Activated T-cell treated with anti-CD3 and anti-CD28 coated beads, Interleukin-2, amount 50 U/mL, for 24 hours (primary cell): Measurements from ENCODE around the gene SECTM1.

Experiments
- DNase-seq: peaks from one replicate; pipeline ENCODE4 v3.0.0-alpha.2; 2020
- H3K27ac Mint-ChIP-seq: 2 replicates; pipeline ENCODE4 v1.8.0; 2020; ENCODE audit warnings: mild to moderate bottlenecking, mixed read lengths
- H3K27me3 Mint-ChIP-seq: 2 replicates; pipeline ENCODE4 v1.8.0; 2020; ENCODE audit warnings: mixed read lengths
- H3K36me3 Mint-ChIP-seq: 2 replicates; pipeline ENCODE4 v1.8.0; 2020; ENCODE audit warnings: low read depth, mixed read lengths
- H3K4me1 Mint-ChIP-seq: 2 replicates; pipeline ENCODE4 v1.8.0; 2020; ENCODE audit warnings: low read depth, mixed read lengths
- H3K4me3 Mint-ChIP-seq: 2 replicates; pipeline ENCODE4 v1.8.0; 2020; ENCODE audit warnings: mild to moderate bottlenecking, moderate library complexity, mixed read lengths
- H3K9me3 Mint-ChIP-seq: 2 replicates; pipeline ENCODE4 v1.8.0; 2020; ENCODE audit warnings: mixed read lengths

Gene SECTM1

GRCh38 chr17:82309656-82310570, 23.7 kb downstream of the SECTM1 start:
- Mint-ChIP-seq H3K4me3 (no peak overlapping the region), H3K36me3 (peaks cover 21% of the 10 kb centered on the region), H3K4me1 (peaks cover 41% of the 10 kb centered on the region), H3K27me3 (no peaks in the 10 kb centered on the region), H3K9me3 (no peaks in the 10 kb centered on the region), H3K27ac (no peak overlapping the region)
- DNase-seq, result no peak

- peak overlapping the region; percentile 97 for H3K27ac Mint-ChIP-seq
- no peaks in the 10 kb centered on the region for H3K27me3 Mint-ChIP-seq
Observed at GRCh38 chr17:82305727-82306300, 27.8 kb downstream of the SECTM1 start.

GRCh38 chr17:82304826-82305726, 28.5 kb downstream of the SECTM1 start:
- no peak for DNase-seq
- peaks cover 71% of the 10 kb centered on the region for H3K4me1 Mint-ChIP-seq
- peak overlapping the region; percentile 63 for H3K4me3 Mint-ChIP-seq
- no peaks in the 10 kb centered on the region for H3K36me3 Mint-ChIP-seq
- no peaks in the 10 kb centered on the region for H3K27me3 Mint-ChIP-seq
- no peaks in the 10 kb centered on the region for H3K9me3 Mint-ChIP-seq
- peak overlapping the region; percentile 97 for H3K27ac Mint-ChIP-seq

More at GRCh38 chr17:82305727-82306300, 27.8 kb downstream of the SECTM1 start:
- no peaks in the 10 kb centered on the region for H3K9me3 Mint-ChIP-seq
- H3K36me3 Mint-ChIP-seq, result no peaks in the 10 kb centered on the region
- H3K4me3 Mint-ChIP-seq, result peak overlapping the region; percentile 63
- DNase-seq, result no peak
- H3K4me1 Mint-ChIP-seq, result peaks cover 64% of the 10 kb centered on the region

GRCh38 chr17:82303944-82304808, 29.4 kb downstream of the SECTM1 start:
- peaks cover 79% of the 10 kb centered on the region for H3K4me1 Mint-ChIP-seq
- H3K27ac Mint-ChIP-seq, result peak overlapping the region; percentile 100
- peak overlapping the region; percentile 94 for H3K4me3 Mint-ChIP-seq
- no peaks in the 10 kb centered on the region for H3K36me3 Mint-ChIP-seq
- no peaks in the 10 kb centered on the region for H3K9me3 Mint-ChIP-seq
- H3K27me3 Mint-ChIP-seq, result no peaks in the 10 kb centered on the region
- DNase-seq, result peak; percentile 37

GRCh38 chr17:82302991-82303943, 30.3 kb downstream of the SECTM1 start:
- H3K4me3 Mint-ChIP-seq, result peak overlapping the region; percentile 94
- peak overlapping the region; percentile 100 for H3K27ac Mint-ChIP-seq
- DNase-seq, result peak; percentile 69
- H3K27me3 Mint-ChIP-seq, result no peaks in the 10 kb centered on the region
- peaks cover 83% of the 10 kb centered on the region for H3K4me1 Mint-ChIP-seq
- no peaks in the 10 kb centered on the region for H3K9me3 Mint-ChIP-seq
- peaks cover 3% of the 10 kb centered on the region for H3K36me3 Mint-ChIP-seq

GRCh38 chr17:82302568-82302963, 31.0 kb downstream of the SECTM1 start:
- Mint-ChIP-seq H3K9me3 (no peaks in the 10 kb centered on the region), H3K27me3 (no peaks in the 10 kb centered on the region), H3K4me3 (peak overlapping the region; percentile 94), H3K27ac (peak overlapping the region; percentile 100), H3K36me3 (peaks cover 10% of the 10 kb centered on the region), H3K4me1 (peaks cover 85% of the 10 kb centered on the region)
- no peak for DNase-seq

- Mint-ChIP-seq H3K36me3 (peaks cover 11% of the 10 kb centered on the region), H3K4me1 (peaks cover 90% of the 10 kb centered on the region), H3K27me3 (no peaks in the 10 kb centered on the region), H3K27ac (peak overlapping the region; percentile 100), H3K4me3 (peak overlapping the region; percentile 94), H3K9me3 (no peaks in the 10 kb centered on the region)
- DNase-seq, result peak; percentile 82
Observed at GRCh38 chr17:82301916-82302567, 31.5 kb downstream of the SECTM1 start.

- Mint-ChIP-seq H3K36me3 (peaks cover 11% of the 10 kb centered on the region), H3K4me1 (peaks cover 90% of the 10 kb centered on the region), H3K27me3 (no peaks in the 10 kb centered on the region), H3K27ac (peak overlapping the region; percentile 100), H3K9me3 (no peaks in the 10 kb centered on the region), H3K4me3 (peak overlapping the region; percentile 94)
- DNase-seq, result peak; percentile 54
Observed at GRCh38 chr17:82301300-82301915, 32.2 kb downstream of the SECTM1 start.

GRCh38 chr17:82300707-82301270, 32.8 kb downstream of the SECTM1 start:
- no peaks in the 10 kb centered on the region for H3K9me3 Mint-ChIP-seq
- no peaks in the 10 kb centered on the region for H3K27me3 Mint-ChIP-seq
- H3K27ac Mint-ChIP-seq, result peak overlapping the region; percentile 100
- DNase-seq, result peak; percentile 82
- H3K36me3 Mint-ChIP-seq, result peaks cover 11% of the 10 kb centered on the region
- peaks cover 90% of the 10 kb centered on the region for H3K4me1 Mint-ChIP-seq
- H3K4me3 Mint-ChIP-seq, result peak overlapping the region; percentile 94

GRCh38 chr17:82300228-82300627, 33.3 kb downstream of the SECTM1 start:
- peak overlapping the region; percentile 100 for H3K27ac Mint-ChIP-seq
- no peak for DNase-seq
- peaks cover 11% of the 10 kb centered on the region for H3K36me3 Mint-ChIP-seq
- peaks cover 90% of the 10 kb centered on the region for H3K4me1 Mint-ChIP-seq
- no peaks in the 10 kb centered on the region for H3K9me3 Mint-ChIP-seq
- H3K4me3 Mint-ChIP-seq, result peak overlapping the region; percentile 94
- H3K27me3 Mint-ChIP-seq, result no peaks in the 10 kb centered on the region

GRCh38 chr17:82299452-82299851, 34.1 kb downstream of the SECTM1 start:
- Mint-ChIP-seq H3K9me3 (no peaks in the 10 kb centered on the region), H3K27me3 (no peaks in the 10 kb centered on the region), H3K36me3 (peaks cover 12% of the 10 kb centered on the region), H3K27ac (peak overlapping the region; percentile 100), H3K4me3 (peak overlapping the region; percentile 94), H3K4me1 (peaks cover 88% of the 10 kb centered on the region)
- peak; percentile 68 for DNase-seq
